Activated CD4-positive, alpha-beta T cell treated with anti-CD3 and anti-CD28 coated beads for 24 hours (primary cell): ENCODE measurements around the gene DCAF8.
A peak's percentile ranks its signal among the peaks of the same experiment; 100 is the strongest.

Experiments
- DNase-seq, 2 donors: peaks; one replicate each; pipeline ENCODE4 v3.0.0-alpha.2; 2020; ENCODE audit warnings: low read depth in 2 of 2

Gene DCAF8

DNA sequence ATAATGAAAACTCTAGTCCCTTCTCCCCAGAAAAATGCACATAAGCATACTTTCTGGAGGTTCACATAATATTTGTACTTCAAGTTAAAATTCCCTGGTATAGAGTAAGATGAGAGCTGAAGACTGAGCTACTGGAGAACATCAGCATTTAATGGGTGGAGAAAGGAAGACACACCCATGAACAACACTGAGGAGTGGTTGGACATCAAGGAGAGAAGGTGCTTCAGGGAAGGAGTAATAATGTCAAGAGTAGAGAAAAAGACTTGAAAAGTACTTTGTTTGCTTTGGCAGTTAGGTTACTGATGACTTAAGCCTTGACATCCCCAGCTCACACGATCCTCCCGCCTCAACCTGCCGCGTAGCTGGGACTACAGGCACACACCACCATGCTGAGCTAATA is 35.3 kb downstream of the DCAF8 start:
- no peak for DNase-seq

GRCh38 chr1:160226623-160227022 is 35.7 kb downstream of the DCAF8 start:
- DNase-seq = no peak

DNA sequence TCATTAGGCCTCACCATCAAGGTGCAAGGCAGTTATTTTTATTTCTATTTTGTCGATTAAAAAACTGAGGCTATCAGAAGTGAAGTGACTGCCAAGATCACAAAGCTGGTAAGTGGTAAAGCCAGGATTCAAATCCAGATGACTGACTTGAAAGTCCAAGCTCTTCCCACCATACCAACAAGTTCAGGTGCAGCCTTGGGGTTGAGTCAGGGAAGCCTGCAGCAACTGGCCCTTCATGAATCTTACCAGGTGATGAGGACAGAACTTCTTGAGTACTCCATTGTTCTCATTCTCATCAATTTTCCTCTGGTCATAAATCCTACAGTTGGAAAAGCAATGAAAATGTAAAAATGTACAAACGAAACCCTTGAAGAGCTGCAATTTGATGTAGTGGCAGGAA is 37.0 kb downstream of the DCAF8 start:
- no peak for DNase-seq

- DNase-seq = no peak
These were observed 37.7 kb downstream of the DCAF8 start for GRCh38 chr1:160224606-160225005.

GRCh38 chr1:160222546-160222945 is 39.8 kb downstream of the DCAF8 start:
- no peak for DNase-seq

DNA sequence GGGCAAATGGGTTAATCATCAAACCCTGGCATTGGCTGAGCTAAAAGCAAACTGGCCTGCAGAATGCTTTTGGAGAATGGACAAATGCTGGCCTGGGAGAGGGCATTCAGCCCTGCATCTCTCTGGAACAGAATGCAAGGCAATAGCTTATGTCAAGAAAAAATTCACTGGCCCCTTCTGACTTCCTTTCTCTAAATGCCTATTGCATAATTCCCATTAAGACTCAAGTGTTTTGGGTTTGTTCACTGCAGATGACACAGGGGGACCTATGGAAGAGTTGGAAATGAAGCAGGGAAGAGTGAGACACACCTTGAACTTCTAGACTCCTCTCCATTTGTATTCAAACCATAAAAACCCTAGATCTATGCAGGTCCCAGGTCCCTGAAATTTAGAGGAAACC is 41.3 kb downstream of the DCAF8 start:
- no peak for DNase-seq

- DNase-seq = no peak
These were observed 42.0 kb downstream of the DCAF8 start for GRCh38 chr1:160220301-160220700.

DNA sequence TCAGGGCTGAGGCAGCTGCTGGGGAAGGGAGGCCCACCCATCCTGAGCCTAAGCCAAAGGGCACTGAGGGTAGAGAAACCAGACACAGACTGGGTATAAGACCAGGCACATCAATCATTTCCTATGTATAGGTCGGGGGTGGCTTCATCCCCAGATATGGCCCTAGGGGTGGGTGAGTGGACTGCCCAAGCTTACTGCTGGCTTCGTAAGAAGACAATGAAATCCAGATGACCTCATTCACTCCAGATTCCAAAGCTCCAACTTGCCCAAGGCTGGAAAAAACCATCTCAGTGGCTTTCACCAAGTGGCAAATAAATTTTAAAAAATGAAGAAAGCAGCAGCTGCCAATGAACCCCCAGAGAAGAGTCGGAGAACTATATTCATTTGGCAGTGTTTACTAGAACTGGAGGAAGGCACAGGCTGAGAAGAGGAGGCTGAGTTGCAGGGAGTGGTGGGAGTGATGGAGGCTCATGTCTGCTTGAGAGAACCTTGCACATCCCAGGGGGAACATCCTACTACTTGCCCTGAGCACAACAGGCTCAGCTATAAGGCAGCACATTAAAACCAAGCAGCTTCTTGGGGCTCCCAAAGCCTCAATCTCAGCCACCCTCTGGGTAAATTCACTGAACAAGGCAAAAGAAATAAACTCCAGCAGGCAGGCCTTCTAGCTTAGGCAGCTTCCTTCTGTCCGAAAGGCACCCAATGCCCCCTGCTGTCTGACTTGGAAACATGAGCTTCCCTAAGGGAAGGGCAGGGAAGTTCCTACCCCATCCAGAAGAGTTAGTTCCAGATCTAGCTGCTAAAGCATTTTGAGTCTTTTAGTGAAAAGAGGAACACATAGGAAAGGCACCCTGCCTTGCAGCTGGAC is 43.1 kb downstream of the DCAF8 start:
- no peak for DNase-seq

GRCh38 chr1:160217481-160218051 is 44.8 kb downstream of the DCAF8 start:
- DNase-seq = no peak

DNA sequence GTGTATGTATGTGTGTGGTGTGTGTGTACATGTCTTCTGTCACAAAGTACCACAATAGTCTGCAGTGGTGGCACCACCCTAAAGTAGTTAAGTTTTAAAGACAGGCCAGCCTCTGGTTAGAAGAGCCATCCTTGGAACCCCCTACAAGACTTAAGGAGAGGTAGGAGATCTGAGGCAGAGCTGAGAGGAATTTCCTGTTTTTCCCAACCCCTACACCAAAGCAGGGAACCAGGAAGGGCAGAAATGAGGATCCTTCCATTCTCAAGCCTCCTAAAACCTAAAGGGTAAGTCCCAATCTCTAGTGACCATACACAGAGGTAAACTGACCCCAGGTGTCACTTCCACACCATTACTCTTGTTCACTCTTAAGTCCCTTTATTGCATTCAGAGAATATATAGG is 46.0 kb downstream of the DCAF8 start:
- no peak for DNase-seq

GRCh38 chr1:160214481-160215140 is 47.7 kb downstream of the DCAF8 start:
- no peak for DNase-seq

GRCh38 chr1:160211046-160211790 is 51.1 kb downstream of the DCAF8 start:
- no peak for DNase-seq

- DNase-seq = no peak
These were observed 51.8 kb downstream of the DCAF8 start for GRCh38 chr1:160210561-160210960.

GRCh38 chr1:160209321-160210046 is 52.9 kb downstream of the DCAF8 start:
- DNase-seq = no peak

GRCh38 chr1:160208557-160209320 is 53.6 kb downstream of the DCAF8 start:
- no peak for DNase-seq

- DNase-seq = no peak
These were observed 54.4 kb downstream of the DCAF8 start for GRCh38 chr1:160207771-160208556.

DNA sequence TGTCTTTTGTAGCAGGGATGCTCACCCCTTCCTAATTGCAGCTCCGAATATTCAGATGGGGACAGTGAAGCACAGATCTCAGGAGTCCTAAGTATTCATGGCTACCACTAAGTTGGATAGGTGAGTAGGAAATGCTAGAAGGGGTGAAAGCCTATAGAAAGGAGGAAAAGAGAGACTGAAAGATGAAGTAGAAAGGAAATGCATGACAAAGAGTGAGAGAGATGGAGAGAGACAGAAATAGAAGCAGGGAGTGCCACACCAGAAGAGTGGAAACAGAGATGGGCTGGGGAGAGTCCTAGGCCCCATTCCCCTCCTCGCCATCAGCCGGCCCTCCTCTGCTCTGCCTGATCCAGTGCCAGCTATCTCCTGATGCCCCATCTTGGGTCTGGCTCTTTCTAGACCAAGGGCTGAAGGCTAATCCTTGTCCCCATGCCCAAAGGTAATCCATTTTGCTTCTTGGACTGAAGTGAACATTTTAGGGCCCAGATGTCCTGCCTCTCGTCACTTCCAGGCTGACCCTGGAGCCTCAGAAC is 55.2 kb downstream of the DCAF8 start:
- DNase-seq = no peak

GRCh38 chr1:160206421-160207117 is 55.8 kb downstream of the DCAF8 start:
- DNase-seq = no peak

- DNase-seq = peak; percentile 12 to 39
These were observed 56.3 kb downstream of the DCAF8 start for GRCh38 chr1:160206036-160206389.
